GOT3 (cell line): ENCODE results near the gene SLC24A3.

Experiments
- DNase-seq: peaks from one replicate; lab custom pipeline; 2025; ENCODE audit warnings: mixed read lengths; lab: John Stamatoyannopoulos, UW

Gene SLC24A3

DNA sequence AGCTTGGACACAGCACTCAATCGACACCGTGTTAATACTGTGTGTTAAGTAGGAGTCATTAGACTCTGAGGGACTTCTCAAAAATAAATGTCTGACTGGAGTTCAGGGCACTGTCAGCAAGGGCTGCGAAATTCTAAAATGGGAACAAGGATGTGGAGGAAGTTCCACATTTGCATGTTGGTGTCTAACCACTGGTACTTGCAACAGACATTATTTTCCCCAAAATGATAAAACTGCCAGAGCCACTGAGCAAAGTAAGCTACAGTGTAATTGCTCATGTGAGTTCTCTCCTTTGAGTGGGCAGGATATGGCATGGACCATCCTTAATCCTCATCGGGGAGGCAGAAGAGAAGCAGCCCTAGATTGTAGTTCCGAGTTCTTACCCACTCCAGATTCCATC is 215.9 kb downstream of the SLC24A3 start:
- DNase-seq: no peak

DNA sequence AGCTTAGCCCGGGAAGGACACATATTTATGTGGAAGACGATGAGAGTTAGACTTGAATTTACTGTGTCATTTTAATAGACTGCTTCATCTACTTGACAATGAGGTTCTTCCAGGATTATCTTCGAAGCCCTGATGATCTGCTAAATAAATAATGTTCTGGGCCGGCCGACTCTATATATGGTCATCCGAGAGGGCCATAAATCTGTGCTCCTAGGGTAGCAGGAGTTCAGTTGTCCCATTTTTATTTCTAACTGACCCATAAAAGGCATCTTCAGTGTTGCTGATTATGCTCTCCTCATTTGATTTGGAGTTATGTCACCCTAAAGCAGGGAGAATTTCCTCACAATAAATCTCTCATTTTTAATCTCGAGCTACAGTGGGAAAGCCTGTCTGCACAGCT is 217.1 kb downstream of the SLC24A3 start:
- DNase-seq: no peak

DNA sequence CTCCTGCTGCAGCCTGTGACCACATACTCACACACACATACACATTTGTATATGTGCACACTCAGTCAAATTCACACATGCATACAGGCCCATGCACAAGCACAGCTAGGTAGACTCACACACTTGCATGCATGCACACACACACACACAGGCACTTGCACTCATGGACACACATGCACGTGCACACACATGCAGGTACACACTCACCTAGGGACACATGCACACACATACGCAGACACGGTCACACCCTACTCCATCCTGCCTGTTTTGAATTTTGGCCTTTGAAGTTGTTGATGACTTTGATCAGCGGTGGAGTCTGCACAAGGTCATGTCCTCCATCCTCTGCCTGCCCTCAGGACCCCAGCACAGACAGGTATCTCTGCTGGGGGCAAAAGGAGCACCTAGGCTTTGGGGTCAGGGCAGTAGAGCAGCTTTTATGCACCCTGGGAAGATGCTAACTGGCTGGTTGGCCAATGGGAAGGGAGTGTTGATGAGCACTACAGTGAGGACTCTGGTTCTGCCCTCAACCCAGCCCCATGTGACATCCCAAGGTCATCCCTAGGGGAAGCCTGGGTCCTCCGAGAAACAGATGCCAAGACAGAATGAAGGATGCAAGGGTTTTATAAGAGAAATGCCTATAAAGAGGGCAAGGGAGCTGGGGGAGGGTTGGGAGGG is 218.3 kb downstream of the SLC24A3 start:
- DNase-seq: no peak

DNA sequence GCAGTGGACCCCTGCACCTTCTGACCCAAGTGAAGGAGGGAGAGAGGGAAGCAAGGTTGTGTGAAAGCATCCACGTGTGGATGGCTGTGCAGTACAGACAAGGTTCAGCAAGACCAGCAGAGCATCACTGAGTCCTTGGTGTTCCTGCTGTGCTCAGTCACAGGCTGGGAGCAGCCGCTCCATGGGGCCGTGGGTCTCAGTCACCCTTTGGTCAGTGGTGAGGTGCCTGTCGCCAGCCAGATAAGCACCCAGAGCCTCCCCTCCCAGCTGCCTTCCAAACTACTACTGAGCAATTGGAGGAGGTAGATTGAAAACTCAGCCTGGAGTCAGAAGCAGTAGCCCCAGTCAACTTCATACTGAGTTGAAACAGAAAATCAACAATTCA is 218.9 kb downstream of the SLC24A3 start:
- DNase-seq: no peak

DNA sequence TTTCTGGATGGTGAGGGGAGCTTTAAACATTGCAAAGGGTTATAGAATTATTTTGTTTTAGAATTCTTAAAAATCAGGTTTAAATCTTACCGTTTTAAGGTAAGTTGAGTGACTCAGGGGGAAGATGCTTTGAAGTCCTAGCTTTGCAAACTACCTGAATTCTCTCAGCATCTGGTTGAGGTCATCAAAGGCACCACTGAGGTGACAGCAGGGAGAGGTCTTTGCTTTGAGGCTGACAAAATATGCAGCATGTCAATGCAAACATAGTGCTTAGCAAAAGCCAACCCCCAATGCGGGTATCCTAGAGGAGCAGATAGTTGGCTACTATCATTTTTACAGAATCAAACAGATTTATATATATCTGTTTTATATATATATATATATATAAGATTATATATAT is 219.5 kb downstream of the SLC24A3 start:
- no peak for DNase-seq

DNA sequence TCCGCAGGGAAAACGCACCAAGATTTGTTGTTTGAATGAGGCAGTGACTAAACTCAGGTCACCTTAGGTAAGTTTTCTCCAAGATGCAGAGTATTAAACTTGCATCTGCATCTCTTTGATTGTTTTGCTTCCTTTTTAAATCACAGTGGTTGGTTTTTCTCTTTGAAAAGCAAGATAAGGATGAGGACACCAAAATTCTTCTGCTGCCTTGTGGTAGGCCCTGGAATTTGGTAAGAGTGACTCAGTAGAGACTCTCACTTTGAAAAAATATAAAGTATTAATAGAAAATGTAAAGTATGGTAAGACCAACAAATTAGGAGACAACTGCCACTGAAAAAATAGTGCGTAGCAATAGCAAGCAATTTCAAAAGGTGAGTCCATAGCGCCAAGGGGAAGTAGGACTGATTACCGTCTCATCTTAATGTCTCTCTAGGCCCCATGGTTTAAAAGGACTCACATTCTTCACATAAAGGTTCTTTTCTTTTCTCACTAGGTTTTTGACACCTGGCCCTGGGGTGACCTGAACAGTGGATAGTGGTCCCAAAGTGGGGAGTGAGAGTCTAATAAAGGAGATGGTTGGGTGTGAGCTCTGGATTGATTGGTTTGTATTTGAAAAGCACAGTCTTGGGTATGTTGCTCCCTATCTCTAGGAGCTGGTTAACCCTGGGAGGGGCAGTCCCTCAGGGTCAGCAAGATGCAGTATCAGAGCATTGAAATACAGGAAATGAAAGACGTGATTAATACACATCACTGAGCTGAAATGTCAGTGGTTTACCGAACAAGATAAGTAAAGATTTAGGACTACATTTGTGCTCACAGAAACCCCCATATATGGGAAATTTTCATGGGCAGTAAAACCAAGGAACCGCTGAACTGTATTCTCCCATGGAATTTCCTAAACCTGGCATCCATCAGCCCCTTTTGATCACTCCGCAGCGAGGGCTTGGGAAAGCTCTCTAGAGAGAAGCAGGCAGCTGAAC is 221.2 kb downstream of the SLC24A3 start:
- no peak for DNase-seq

DNA sequence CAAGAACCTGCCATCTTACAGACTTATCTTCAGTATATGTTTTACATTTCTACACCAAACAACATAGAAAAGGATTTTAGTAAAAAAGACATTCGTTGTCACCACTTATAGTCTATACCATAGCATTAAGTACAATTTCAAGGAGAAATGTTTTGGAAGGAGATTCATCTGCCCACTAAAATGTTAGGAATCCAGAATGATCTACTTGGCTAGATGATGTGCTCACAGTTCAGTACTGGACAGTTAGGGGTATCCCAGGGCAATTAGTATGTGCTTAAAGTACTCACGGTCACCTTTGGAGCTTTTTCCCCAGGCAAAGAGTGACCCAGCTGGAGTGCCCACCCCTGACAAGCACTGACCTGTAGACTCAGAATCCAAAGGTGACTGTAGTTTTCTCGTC is 222.9 kb downstream of the SLC24A3 start:
- no peak for DNase-seq

DNA sequence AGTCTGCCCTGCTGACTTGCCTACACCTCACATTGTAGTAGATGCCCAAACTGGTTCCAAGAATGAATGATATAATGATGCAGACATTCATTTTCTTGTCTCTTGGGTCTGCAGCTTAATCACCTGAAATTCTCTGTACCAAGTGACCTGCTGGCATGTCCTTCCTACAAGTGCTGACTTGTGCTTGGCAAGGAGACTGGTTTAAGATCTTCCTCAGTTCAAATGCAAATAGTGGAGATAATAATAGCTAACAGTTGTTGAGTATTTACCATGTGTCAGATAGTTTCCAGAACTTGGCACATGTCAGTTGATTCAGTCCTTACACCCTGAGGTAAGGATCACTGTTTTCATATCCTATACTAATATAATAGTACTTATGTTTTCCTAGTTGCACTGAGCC is 223.4 kb downstream of the SLC24A3 start:
- DNase-seq: no peak

DNA sequence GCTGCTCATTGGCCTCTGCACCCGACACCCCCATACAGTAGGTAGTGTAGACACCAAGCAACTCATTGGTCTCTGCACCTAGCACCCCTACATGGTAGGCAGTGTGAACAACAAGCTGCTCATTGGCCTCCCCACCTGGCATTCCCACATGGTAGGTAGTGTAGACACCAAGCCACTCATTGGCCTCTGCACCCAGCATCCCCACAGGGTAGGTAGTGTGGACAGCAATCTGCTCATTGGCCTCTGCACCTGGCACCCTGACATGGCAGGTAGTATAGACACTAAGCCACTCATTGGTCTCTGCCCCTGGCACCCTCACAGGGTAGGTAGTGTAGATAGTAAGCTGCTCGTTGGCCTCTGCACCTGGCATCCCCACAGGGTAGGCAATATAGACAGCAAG is 226.0 kb downstream of the SLC24A3 start:
- DNase-seq: no peak

DNA sequence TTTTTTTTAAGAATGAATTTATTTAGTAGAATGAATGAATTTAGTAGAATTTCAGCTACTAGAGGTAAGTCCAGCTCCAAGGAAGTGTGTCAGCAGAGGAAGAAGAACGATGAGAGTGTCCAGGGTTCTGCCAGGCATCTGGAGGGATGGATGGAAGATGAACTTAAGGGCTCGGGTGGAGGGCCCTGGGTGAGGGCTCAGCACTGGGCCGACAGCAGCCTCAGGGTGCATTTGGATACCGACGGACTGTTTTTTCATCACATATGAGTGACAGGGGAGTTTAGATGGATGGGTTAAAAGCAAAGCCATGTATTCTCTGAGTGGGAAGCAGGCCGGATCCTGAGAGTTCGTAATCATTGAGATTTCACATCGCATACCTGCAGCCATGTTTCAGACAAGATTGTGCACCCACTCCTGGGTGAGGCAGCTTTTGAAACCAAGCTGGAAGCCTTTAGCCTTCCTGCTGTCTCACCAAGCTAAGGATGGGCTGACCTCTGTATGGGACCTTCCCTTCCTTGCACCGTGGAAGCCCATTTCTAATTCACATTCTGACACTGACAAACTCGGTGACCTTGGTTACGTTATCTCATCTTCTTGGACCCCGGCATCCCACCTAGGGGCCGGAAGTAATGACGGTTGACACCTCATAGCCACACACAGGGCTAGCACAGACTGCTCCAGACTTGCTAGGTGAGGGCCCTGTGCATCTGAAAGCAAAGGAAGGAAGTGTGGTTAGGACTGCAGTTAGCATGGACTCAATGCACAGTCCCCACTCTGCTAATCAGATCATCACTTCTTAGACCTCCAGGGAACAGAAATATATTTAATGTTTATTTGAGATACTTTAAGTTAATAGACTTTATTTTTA is 228.5 kb downstream of the SLC24A3 start:
- no peak for DNase-seq

DNA sequence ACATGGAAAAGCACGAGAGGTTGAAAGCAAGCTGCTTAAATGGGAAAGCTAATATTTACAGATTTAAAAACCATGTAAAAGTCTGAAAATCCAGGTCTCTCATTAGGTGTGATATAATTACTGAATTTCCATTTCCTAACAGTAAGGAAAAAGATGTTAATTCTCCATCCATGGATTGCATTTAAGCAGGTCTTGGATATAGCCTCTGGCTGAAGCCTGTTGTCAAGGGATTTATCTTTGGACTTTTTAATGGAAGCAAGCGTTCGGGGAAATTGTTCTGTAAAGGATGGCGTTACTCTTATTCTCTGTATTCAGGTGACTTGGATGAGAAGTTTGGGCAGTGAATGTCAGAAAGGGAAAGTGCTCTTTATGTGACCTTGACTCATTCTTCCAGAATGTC is 233.8 kb downstream of the SLC24A3 start:
- DNase-seq: no peak

DNA sequence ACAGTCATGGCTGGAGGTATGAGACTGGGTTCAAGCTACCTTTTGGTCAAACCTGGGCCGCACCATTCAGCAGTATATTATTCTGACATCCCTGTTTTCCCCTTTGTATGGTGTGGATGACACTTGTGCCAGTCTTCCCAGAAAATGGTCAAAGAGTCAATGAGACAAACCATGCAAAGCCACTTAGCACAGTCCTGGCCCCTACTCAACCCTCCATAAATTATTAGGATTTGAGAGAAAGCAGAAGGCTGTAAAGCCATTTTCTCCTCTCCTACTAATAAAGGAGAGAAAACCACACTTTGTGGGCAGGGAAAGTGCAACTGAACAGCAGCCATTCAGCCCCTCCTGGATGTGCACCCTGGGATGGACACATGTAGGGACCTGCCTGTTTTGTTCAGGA is 236.2 kb downstream of the SLC24A3 start:
- no peak for DNase-seq

DNA sequence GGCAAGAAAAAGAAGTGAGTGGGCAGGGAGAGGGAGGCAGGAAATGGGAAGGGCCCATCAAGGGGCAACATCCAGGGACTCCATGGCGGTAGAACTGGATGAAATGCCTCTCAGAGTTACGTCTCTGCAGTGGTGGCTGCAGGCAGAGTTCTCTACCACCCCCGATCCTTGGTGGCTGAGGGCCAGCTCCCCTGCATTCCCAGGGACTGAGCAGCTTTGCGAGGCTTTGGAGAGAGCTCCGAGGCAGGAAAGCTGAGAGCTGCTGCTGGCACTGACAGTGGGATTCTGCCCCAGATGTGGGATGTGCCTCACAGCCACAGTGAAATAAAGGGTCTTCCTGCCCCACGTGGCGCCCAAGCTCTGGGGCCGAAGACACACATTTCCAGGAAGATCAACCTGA is 236.6 kb downstream of the SLC24A3 start:
- DNase-seq: no peak

DNA sequence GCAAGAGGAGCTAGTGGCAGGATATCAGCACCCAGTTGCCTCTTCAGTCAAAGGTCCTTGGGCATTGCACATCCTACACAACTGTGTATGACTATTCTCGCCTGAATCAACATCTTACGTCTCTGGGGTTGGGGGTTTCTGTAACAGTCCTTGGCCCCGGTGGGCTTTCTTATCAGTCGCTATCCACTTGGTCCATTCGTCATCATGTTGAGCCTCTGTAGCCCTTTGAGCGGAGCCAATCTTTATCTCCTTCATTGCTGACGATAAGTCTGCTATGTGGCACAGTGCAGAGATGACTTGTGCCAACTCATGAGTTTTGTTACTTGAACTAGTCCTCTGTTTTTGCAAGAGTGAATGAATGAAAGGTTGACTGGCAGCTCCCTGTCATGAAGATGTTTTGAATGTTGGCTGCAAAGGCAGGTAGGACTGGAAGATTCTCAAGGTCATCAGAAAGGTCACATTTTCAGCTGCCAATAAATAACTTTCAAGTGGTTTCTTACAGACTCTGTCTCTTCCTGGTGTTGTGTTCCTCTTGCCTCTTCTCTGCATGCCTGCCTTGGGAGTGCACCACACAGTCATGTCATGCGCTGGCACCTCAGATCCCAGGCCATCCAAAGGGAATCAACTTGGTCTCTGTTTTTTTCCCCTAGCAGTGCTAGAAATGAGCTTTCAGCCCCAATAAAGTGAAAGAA is 238.9 kb downstream of the SLC24A3 start:
- no peak for DNase-seq

DNA sequence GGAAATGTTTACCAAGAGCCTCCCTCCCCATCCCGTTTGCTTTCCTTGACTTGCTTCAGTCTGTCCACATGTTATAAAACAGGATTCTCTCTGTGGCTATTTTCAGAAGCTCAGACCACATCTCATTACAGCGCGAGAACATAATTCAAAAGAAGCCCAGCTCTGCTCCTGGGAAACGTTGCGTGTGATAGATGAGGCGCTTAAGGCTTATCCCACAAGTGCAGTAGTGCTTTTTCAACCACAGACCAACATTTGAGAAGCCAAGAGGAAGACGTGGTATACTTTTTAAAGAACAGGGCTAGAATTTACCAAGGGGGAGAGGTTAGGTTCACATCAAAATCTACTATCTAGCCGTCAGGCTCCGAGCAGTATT is 239.5 kb downstream of the SLC24A3 start:
- no peak for DNase-seq

DNA sequence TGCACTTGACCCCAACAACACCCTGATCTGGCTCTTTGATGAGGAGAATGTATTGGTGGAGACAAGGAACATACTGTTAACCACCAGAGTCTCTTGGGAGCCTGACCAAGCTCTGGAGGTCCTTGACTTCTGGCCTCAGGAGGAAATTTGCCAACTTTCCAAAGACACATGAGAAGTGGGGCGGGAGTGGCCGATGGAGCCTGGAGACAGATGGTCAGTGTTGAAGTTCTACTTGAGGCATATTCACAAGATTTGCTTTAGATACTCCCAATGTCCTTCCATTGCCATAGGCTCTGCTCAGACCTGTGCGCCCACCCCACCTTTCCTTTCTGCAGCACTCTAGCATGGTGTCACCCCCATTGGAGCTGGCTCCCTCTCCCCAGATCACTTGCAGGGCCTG is 241.0 kb downstream of the SLC24A3 start:
- no peak for DNase-seq

DNA sequence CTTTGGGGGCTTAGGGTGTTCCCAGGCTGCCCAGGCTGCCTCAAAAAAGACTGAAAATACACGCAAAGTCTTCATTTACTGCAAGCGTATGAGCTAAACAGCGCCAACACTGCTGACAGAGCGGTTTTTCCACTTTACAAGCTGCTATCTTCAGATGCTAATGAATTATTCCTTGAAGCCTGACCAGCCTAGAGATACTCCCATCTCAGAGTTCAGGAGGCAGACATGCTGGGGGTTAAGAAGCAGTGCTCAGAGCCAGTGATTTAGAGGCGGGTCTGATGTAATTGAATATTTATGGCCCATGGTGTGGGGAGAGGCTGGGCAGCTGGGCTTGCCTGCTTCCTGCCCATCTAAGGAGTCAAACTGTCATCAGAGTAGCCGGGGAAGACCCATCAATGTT is 241.4 kb downstream of the SLC24A3 start:
- no peak for DNase-seq

DNA sequence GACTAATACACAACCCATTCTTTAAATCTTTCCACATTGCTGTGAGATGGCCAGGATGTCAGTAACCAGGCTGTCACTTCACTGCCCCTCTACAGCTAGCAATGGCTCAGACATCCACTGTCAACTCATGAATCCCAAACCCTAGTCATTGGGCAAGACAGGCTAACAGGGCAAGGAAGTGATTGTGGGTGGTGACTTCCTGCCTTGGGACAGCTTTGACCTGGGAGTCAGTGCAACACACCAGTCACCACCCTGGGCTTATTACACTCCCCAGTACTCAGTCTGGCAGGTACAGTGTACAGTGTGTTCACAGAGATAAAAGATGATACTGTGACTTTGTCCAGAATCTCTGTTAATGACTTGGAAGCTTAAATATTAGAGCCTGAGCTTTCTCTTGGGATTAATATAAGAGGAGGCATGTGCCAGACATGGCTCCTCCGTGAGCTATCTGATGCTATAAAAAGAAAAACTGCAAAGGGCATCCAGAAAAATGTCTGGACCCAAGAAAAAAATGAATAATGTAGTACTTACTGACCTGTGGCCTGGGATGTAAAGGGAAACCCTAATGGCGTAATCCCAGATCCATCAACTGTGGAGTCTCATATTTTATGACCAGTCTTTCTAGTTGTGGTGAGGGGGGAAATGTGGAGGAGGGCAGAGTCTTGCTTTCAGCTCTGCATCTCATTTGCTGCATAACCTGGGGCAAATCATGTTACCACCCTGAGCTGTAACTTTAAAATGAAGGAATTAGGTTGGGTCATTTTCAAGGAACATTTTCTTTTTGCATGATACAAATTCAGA is 244.4 kb downstream of the SLC24A3 start:
- DNase-seq: no peak

DNA sequence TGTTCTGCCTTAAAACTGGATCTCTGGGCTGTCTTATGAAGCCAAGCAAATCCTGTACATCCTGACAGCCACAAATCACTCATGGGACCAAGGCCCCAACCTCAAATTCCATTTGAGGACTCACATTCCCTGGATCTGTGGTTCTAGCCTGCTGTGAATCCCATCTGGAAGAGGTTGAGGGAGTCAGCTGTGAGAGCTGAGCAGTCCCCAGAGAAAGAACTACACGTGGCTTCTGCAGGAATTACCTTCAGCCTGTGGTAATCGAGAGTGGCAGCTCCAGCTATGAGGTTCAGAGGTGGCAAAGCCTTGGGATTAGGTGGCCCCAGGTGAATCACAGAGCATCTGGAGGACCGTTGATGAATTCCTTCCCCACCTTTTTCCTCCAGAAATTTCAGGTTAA is 245.2 kb downstream of the SLC24A3 start:
- DNase-seq: no peak

DNA sequence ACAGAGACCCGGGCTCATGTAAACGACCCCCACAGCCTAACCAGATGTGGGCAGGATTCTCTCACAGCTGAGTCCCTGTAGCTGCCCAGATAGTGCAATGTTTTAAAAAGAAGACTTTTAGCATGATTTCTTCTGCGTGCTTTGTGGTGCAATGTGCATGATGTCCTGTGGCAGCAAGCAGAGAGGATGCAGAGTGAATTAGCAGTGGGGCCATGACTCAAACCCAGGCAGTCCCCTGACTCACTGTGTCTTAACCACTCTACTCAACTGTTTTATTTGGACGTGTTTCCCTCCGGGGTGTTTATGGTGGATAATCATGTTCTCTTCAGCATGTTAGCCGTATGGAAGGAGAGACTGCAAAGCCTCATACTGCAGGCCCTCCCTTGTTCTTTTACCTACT is 247.9 kb downstream of the SLC24A3 start:
- DNase-seq: no peak

DNA sequence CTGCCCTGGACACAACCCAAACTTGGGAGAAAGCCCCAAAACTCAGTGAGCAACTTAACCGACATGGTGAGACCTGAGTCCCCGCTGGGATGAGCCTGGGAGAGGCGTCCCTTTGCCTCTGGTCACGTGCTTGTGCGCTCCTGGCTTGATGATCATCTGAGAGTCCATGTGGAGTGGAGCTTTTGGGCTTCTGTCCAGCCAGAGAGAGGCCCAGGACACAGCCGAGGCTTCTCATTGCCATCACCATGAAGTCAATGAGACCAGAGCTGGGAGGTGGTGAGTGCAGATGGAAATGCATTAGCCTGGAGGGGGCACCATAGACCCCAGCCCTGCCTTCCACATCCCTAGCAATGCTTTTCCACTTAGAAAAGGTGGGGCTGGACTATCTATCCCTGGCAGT is 250.0 kb downstream of the SLC24A3 start:
- DNase-seq: no peak
